Neural cell (in vitro differentiated cells): ENCODE measurements around the gene SF3B2. TPM values are rescaled to one million over a fixed set of nuclear protein-coding genes. Genes with fewer than 3 reads are reported as not detected.

Source experiments
- H2AFZ ChIP-seq: fragments of 200-600, 300-800 bp; sonication (generic), shearing (Covaris generic); 2 replicates; pipeline ENCODE4 v1.6.0; 2014; ENCODE audit warnings: low read depth, mild to moderate bottlenecking, antibody characterized with exemption, low read length, moderate library complexity
- H3F3A ChIP-seq: fragments of 200-600 bp; shearing (Covaris generic); 2 replicates; pipeline ENCODE4 v1.6.1; 2016; ENCODE audit warnings: mild to moderate bottlenecking, moderate library complexity, mixed read lengths, antibody characterized with exemption, low read length; ENCODE audit not compliant: insufficient read depth, poor library complexity, severe bottlenecking
- H3K27ac ChIP-seq: fragments of 200-600, 300-800 bp; sonication (generic), shearing (Covaris generic); 2 replicates; pipeline ENCODE4 v1.5.1; 2014; ENCODE audit warnings: mild to moderate bottlenecking, low read length, moderate library complexity
- H3K27me3 ChIP-seq: fragments of 300-800, 200-600 bp; sonication (generic), shearing (Covaris generic); 2 replicates; pipeline ENCODE4 v1.6.0; 2014; ENCODE audit warnings: mild to moderate bottlenecking, low read depth, low read length, moderate library complexity; ENCODE audit not compliant: insufficient read depth
- H3K36me3 ChIP-seq: fragments of 300-800, 200-600 bp; sonication (generic), shearing (Covaris generic); 2 replicates; pipeline ENCODE4 v1.5.1; 2014; ENCODE audit warnings: mild to moderate bottlenecking, antibody characterized with exemption, low read length, moderate library complexity; ENCODE audit not compliant: insufficient read depth
- H3K4me2 ChIP-seq: fragments of 300-800, 200-600 bp; sonication (generic), shearing (Covaris generic); 2 replicates; pipeline ENCODE4 v1.6.0; 2014; ENCODE audit warnings: mild to moderate bottlenecking, low read length
- H3K4me3 ChIP-seq: fragments of 300-800, 200-600 bp; sonication (generic), shearing (Covaris generic); 2 replicates; pipeline ENCODE4 v1.5.1; 2014; ENCODE audit warnings: mild to moderate bottlenecking, low read length, moderate library complexity
- H3K79me2 ChIP-seq: fragments of 200-600 bp; shearing (Covaris generic); replicated peaks from 2 replicates; pipeline ENCODE4 v1.6.0; 2014; ENCODE audit warnings: mild to moderate bottlenecking, low read length, moderate library complexity; ENCODE audit not compliant: insufficient read depth
- H3K9ac ChIP-seq: fragments of 300-800, 200-600 bp; sonication (generic), shearing (Covaris generic); 2 replicates; pipeline ENCODE4 v1.6.1; 2016; ENCODE audit warnings: mild to moderate bottlenecking, low read length, mixed read lengths
- H3K9me2 ChIP-seq: fragments of 200-600 bp; shearing (Covaris generic); 2 replicates; pipeline ENCODE4 v1.6.1; 2016; ENCODE audit warnings: mild to moderate bottlenecking, low read length, mixed read lengths; ENCODE audit not compliant: insufficient read depth
- H3K9me3 ChIP-seq: fragments of 200-600, 300-800 bp; sonication (generic), shearing (Covaris generic); 2 replicates; pipeline ENCODE4 v1.6.1; 2016; ENCODE audit warnings: mild to moderate bottlenecking, mixed run types, low read length, moderate library complexity, mixed read lengths
- H4K20me1 ChIP-seq: fragments of 200-600 bp; shearing (Covaris generic); 2 replicates; pipeline ENCODE4 v1.6.1; 2016; ENCODE audit warnings: mild to moderate bottlenecking, mixed run types; ENCODE audit not compliant: insufficient read depth
- EP300 ChIP-seq: fragments of 450-650 bp; conservative IDR thresholded peaks from 2 replicates; pipeline ENCODE4 v1.6.1; 2014; ENCODE audit warnings: antibody characterized with exemption, mild to moderate bottlenecking, moderate library complexity; ENCODE audit not compliant: poor library complexity, severe bottlenecking
- EZH2 ChIP-seq: fragments of 200-600, 300-800 bp; shearing (Covaris generic), sonication (generic); IDR thresholded peaks from 2 replicates; pipeline ENCODE4 v1.6.1; 2014; ENCODE audit warnings: antibody characterized with exemption, low read length, borderline replicate concordance, mild to moderate bottlenecking; ENCODE audit not compliant: insufficient read depth, poor library complexity, severe bottlenecking
- MXI1 ChIP-seq: fragments of 450-650 bp; conservative IDR thresholded peaks from 2 replicates; pipeline ENCODE4 v1.6.1; 2014; ENCODE audit warnings: antibody characterized with exemption, mild to moderate bottlenecking; ENCODE audit not compliant: poor library complexity, severe bottlenecking
- POLR2AphosphoS5 ChIP-seq: IDR thresholded peaks from 2 replicates; pipeline ENCODE4 v1.6.1; 2012
- RAD21 ChIP-seq: fragments of 450-650 bp; conservative IDR thresholded peaks from 2 replicates; pipeline ENCODE4 v1.6.1; 2014; ENCODE audit warnings: antibody characterized with exemption, mild to moderate bottlenecking, moderate library complexity
- REST ChIP-seq: IDR thresholded peaks from 2 replicates; pipeline ENCODE4 v1.6.1; 2012; ENCODE audit warnings: borderline replicate concordance
- SMC3 ChIP-seq: fragments of 450-650 bp; conservative IDR thresholded peaks from 2 replicates; pipeline ENCODE4 v1.6.1; 2014; ENCODE audit warnings: antibody characterized with exemption, mild to moderate bottlenecking, moderate library complexity; ENCODE audit not compliant: poor library complexity
- TAF1 ChIP-seq: IDR thresholded peaks from 2 replicates; pipeline ENCODE4 v1.6.1; 2012; ENCODE audit warnings: low read depth
- polyA plus RNA-seq: library from polyadenylated mRNA; depleted of rRNA; stranded (reverse); fragments of >200 nt; gene quantifications from 2 replicates; pipeline ENCODE4 v1.2.3, GENCODE V29; 2014
- TF ChIP-seq, protein P1 (sequence below): fragments of 450-650 bp; IDR thresholded peaks from 2 replicates; pipeline ENCODE4 v1.5.1; 2014; ENCODE audit warnings: antibody characterized with exemption, mild to moderate bottlenecking, moderate library complexity; ENCODE audit not compliant: poor library complexity, severe bottlenecking

Gene SF3B2
- polyA plus RNA-seq, 1 donor from 2014 or later = 121 TPM

GRCh38 chr11:66064571-66064970 lies 12.4 kb downstream of the SF3B2 start:
- no peak for TF ChIP-seq EP300
- no peak for TF ChIP-seq REST
- TF ChIP-seq EZH2 = no peak
- TF ChIP-seq TAF1 = no peak
- no peak for TF ChIP-seq MXI1
- TF ChIP-seq, protein P1, sequence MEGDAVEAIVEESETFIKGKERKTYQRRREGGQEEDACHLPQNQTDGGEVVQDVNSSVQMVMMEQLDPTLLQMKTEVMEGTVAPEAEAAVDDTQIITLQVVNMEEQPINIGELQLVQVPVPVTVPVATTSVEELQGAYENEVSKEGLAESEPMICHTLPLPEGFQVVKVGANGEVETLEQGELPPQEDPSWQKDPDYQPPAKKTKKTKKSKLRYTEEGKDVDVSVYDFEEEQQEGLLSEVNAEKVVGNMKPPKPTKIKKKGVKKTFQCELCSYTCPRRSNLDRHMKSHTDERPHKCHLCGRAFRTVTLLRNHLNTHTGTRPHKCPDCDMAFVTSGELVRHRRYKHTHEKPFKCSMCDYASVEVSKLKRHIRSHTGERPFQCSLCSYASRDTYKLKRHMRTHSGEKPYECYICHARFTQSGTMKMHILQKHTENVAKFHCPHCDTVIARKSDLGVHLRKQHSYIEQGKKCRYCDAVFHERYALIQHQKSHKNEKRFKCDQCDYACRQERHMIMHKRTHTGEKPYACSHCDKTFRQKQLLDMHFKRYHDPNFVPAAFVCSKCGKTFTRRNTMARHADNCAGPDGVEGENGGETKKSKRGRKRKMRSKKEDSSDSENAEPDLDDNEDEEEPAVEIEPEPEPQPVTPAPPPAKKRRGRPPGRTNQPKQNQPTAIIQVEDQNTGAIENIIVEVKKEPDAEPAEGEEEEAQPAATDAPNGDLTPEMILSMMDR = no peak
- TF ChIP-seq POLR2AphosphoS5 = no peak
- no peak for TF ChIP-seq SMC3
- no peak for TF ChIP-seq RAD21
- no peaks in the 10 kb centered on the region for H3K27me3 ChIP-seq
- peaks cover 14% of the 10 kb centered on the region for H3K36me3 ChIP-seq
- H3K4me3 ChIP-seq = no peak overlapping the region
- H3K4me2 ChIP-seq = no peak overlapping the region
- H2AFZ ChIP-seq = no peak overlapping the region
- H3K27ac ChIP-seq = no peak overlapping the region
- H4K20me1 ChIP-seq = no peaks in the 10 kb centered on the region
- peaks cover 4% of the 10 kb centered on the region for H3K79me2 ChIP-seq
- H3K9ac ChIP-seq = no peak overlapping the region
- H3F3A ChIP-seq = no peaks in the 10 kb centered on the region
- H3K9me3 ChIP-seq = no peaks in the 10 kb centered on the region
- no peaks in the 10 kb centered on the region for H3K9me2 ChIP-seq

GRCh38 chr11:66066751-66067150 lies 14.6 kb downstream of the SF3B2 start:
- Histone ChIP-seq H2AFZ (no peak overlapping the region), H3K9ac (no peak overlapping the region), H3K9me3 (no peaks in the 10 kb centered on the region), H3K4me2 (no peak overlapping the region), H3K27ac (no peak overlapping the region), H3K36me3 (peaks cover 14% of the 10 kb centered on the region), H3K9me2 (no peaks in the 10 kb centered on the region), H3K79me2 (peaks cover 11% of the 10 kb centered on the region), H3F3A (peaks cover 4% of the 10 kb centered on the region), H3K27me3 (no peaks in the 10 kb centered on the region), H4K20me1 (no peaks in the 10 kb centered on the region), H3K4me3 (no peak overlapping the region)
- TF ChIP-seq TAF1 (no peak), EP300 (no peak), RAD21 (no peak), POLR2AphosphoS5 (no peak), SMC3 (no peak), REST (no peak), EZH2 (no peak), MXI1 (no peak)
- TF ChIP-seq, protein P1 = no peak
